ENCODE results near the gene SYT11. TPM values are rescaled to one million over a fixed set of nuclear protein-coding genes. Genes with fewer than 3 reads are reported as not detected.
A peak's percentile ranks its signal among the peaks of the same experiment; 100 is the strongest.

The SYT11 gene
- polyA plus RNA-seq, 3 donors, result 5.1 to 11.0 (median 9.6) TPM

GRCh38 chr1:155850345-155850744, 9.0 kb upstream of the SYT11 start:
- intact Hi-C loops (cut with micrococcal nuclease), result no loop called here
- H3K79me2 ChIP-seq (ENCODE audit: insufficient read depth, low read length), result peaks cover 99% of the 10 kb centered on the region
- Mint-ChIP-seq H3K4me3 (no peak overlapping the region), H3K27ac (peak overlapping the region in 3 of 7 donors; percentile 0 to 33 (median 4)), H3K4me1 (peaks cover 11% of the 10 kb centered on the region), H3K27me3 (ENCODE audit: low read depth in 3 of 3) (peaks cover 0 to 5% (median 0%) of the 10 kb centered on the region in 3 donors), H3K9me3 (peaks cover 0 to 2% (median 0%) of the 10 kb centered on the region in 7 donors), H3K36me3 (peaks cover 61 to 90% of the 10 kb centered on the region in 2 donors)
- WGBS (ENCODE audit: insufficient coverage), result 100% methylated on average over 1 of the region's 3 CpGs
- H3K4me1 ChIP-seq (ENCODE audit: control insufficient read depth in 1 of 2, insufficient read depth in 2 of 2, low read length in 2 of 2), result peaks cover 0 to under 1% of the 10 kb centered on the region in 2 donors
- H4K20me1 ChIP-seq (ENCODE audit: insufficient read depth, low read length), result peaks cover 67% of the 10 kb centered on the region
- H3K4me3 ChIP-seq (replicated peaks in 1 of 3; ENCODE audit: low read depth in 2 of 3, low read length in 3 of 3), result no peak overlapping the region
- no peak overlapping the region for H3K27ac ChIP-seq (ENCODE audit: low read depth in 1 of 2, low read length in 2 of 2)
- H3K9ac ChIP-seq (ENCODE audit: insufficient read depth, low read length, poor library complexity, severe bottlenecking), result no peak overlapping the region
- H3K9me3 ChIP-seq (replicated peaks in 1 of 2; ENCODE audit: control insufficient read depth in 1 of 2, insufficient read depth in 1 of 2, low read length in 2 of 2), result no peaks in the 10 kb centered on the region
- no peaks in the 10 kb centered on the region for H3K27me3 ChIP-seq (ENCODE audit: control insufficient read depth in 2 of 2, insufficient read depth in 2 of 2, low read length in 2 of 2)
- H3K4me2 ChIP-seq (replicated peaks; ENCODE audit: extremely low read depth, low read length, poor library complexity, severe bottlenecking), result no peak overlapping the region
- no peak overlapping the region for H2AFZ ChIP-seq (ENCODE audit: insufficient read depth, low read depth, low read length, poor library complexity, severe bottlenecking)
- TF ChIP-seq CTCF (IDR thresholded peaks at IDR 0.05), result no peak
- peaks cover 54 to 95% of the 10 kb centered on the region in 2 donors for H3K36me3 ChIP-seq (replicated peaks in 1 of 2; ENCODE audit: control insufficient read depth in 1 of 2, insufficient read depth in 2 of 2, low read length in 2 of 2)
- no peak for DNase-seq

GRCh38 chr1:155856257-155856974, 3.0 kb upstream of the SYT11 start:
- Histone ChIP-seq H3K4me1 (ENCODE audit: control insufficient read depth in 1 of 2, insufficient read depth in 2 of 2, low read length in 2 of 2) (peaks cover 45 to 58% of the 10 kb centered on the region in 2 donors), H2AFZ (ENCODE audit: insufficient read depth, low read depth, low read length, poor library complexity, severe bottlenecking) (peak overlapping the region; percentile 96), H3K79me2 (ENCODE audit: insufficient read depth, low read length) (peaks cover 62% of the 10 kb centered on the region), H4K20me1 (ENCODE audit: insufficient read depth, low read length) (peaks cover 9% of the 10 kb centered on the region), H3K4me3 (replicated peaks in 1 of 3; ENCODE audit: low read depth in 2 of 3, low read length in 3 of 3) (peak overlapping the region; percentile 43 to 82 (median 77)), H3K4me2 (replicated peaks; ENCODE audit: extremely low read depth, low read length, poor library complexity, severe bottlenecking) (peak overlapping the region; percentile 90), H3K27ac (ENCODE audit: low read depth in 1 of 2, low read length in 2 of 2) (peak overlapping the region; percentile 68 to 94), H3K27me3 (ENCODE audit: control insufficient read depth in 2 of 2, insufficient read depth in 2 of 2, low read length in 2 of 2) (no peaks in the 10 kb centered on the region), H3K9me3 (replicated peaks in 1 of 2; ENCODE audit: control insufficient read depth in 1 of 2, insufficient read depth in 1 of 2, low read length in 2 of 2) (no peaks in the 10 kb centered on the region), H3K36me3 (replicated peaks in 1 of 2; ENCODE audit: control insufficient read depth in 1 of 2, insufficient read depth in 2 of 2, low read length in 2 of 2) (peaks cover 24 to 40% of the 10 kb centered on the region in 2 donors), H3K9ac (ENCODE audit: insufficient read depth, low read length, poor library complexity, severe bottlenecking) (peak overlapping the region; percentile 89)
- H3K27me3 Mint-ChIP-seq (ENCODE audit: low read depth in 3 of 3), result peaks cover 0 to 1% (median 0%) of the 10 kb centered on the region in 3 donors
- H3K4me3 Mint-ChIP-seq, result peak overlapping the region; percentile 100
- H3K4me1 Mint-ChIP-seq, result peaks cover 42% of the 10 kb centered on the region
- WGBS (ENCODE audit: insufficient coverage), result 38% methylated on average over 11 of the region's 20 CpGs
- no peak for TF ChIP-seq CTCF (IDR thresholded peaks at IDR 0.05)
- peak overlapping the region; percentile 98 to 100 (median 99) for H3K27ac Mint-ChIP-seq
- no peaks in the 10 kb centered on the region for H3K9me3 Mint-ChIP-seq
- DNase-seq, result no peak
- intact Hi-C loops (cut with micrococcal nuclease), result no loop called here
- peaks cover 30 to 35% of the 10 kb centered on the region in 2 donors for H3K36me3 Mint-ChIP-seq
